H1 (cell line): ENCODE results near the gene ZSWIM6. TPM values are rescaled to one million over a fixed set of nuclear protein-coding genes. Genes with fewer than 3 reads are reported as not detected.

ENCODE experiments used
- NRF1 ChIP-seq: IDR thresholded peaks from 2 replicates; pipeline ENCODE4 v1.6.1; 2011; ENCODE audit warnings: mild to moderate bottlenecking, low read depth, low read length, improper control_type of control experiment
- TEAD4 ChIP-seq: IDR thresholded peaks from 2 replicates; pipeline ENCODE4 v1.6.1; 2012; ENCODE audit warnings: low read depth, low read length, inconsistent platforms, mixed read lengths
- polyA plus RNA-seq, 7 experiments: library from polyadenylated mRNA; depleted of rRNA in 3 of 7; stranded (reverse) in 5 of 7; unstranded in 2 of 7; fragments of >200 nt in 5 of 7; fragments of 200-250 nt in 2 of 7; gene quantifications; 1 replicate in 5 of 7; 2 replicates in 1 of 7; 4 replicates in 1 of 7; pipeline versions ENCODE4 v1.2.1 to v1.2.3, GENCODE V29; 2011 to 2013; ENCODE audit warnings: missing spikeins in 2 of 7, mixed read lengths in 2 of 7
- total RNA-seq: library from RNA; stranded (reverse); fragmentation: NEBNext Ultra II Directional; extraction: Animal tissue kit (Norgen Biotek cat#: 25700); gene quantifications from 2 replicates; pipeline ENCODE4 v1.2.1, GENCODE V29; 2021

The ZSWIM6 gene
- total and polyA plus RNA-seq, 2 of the 8 experiments (the other 6 are each of a cell fraction or from before 2014, with no cell fraction given): 7.9 to 12.4 TPM

GRCh38 chr5:61285531-61285930 is 46.5 kb upstream of the ZSWIM6 start (continued):
- no peak for TF ChIP-seq NRF1
- TF ChIP-seq TEAD4: no peak
